ENCODE measurements around the gene ABHD5. TPM values are rescaled to one million over a fixed set of nuclear protein-coding genes. Genes with fewer than 3 reads are reported as not detected.

ABHD5 gene
- total and polyA plus RNA-seq, 2 of the 8 experiments (the other 6 are each of a cell fraction or from before 2014, with no cell fraction given) = 10.5 to 16.4 TPM

GRCh38 chr3:43765521-43765971, 74.8 kb downstream of the ABHD5 start:
- H3K36me3 ChIP-seq (ENCODE audit: control insufficient read depth in 2 of 4, insufficient read depth in 4 of 4, low read length in 3 of 4) = no peaks in the 10 kb centered on the region
- H3K14ac ChIP-seq (ENCODE audit: insufficient read length) = no peak overlapping the region
- H4K91ac ChIP-seq (replicated peaks; ENCODE audit: insufficient read length, low read length) = no peak overlapping the region
- no peak overlapping the region for H2BK20ac ChIP-seq (ENCODE audit: low read length)
- no peak overlapping the region for H3K56ac ChIP-seq (replicated peaks; ENCODE audit: insufficient read length, low read depth, low read length)
- H2BK15ac ChIP-seq (ENCODE audit: low read length) = no peak overlapping the region
- H3K18ac ChIP-seq (ENCODE audit: extremely low read depth, low read length) = no peak overlapping the region
- H4K20me1 ChIP-seq (replicated peaks in 1 of 2; ENCODE audit: control insufficient read depth in 1 of 2, insufficient read depth in 2 of 2, low read length in 2 of 2) = no peaks in the 10 kb centered on the region
- POLR2A ChIA-PET (ENCODE audit: partially characterized antibody) = no interaction called here
- peaks cover 0 to 7% (median 2%) of the 10 kb centered on the region in 4 experiments; a peak in 1 of 7 replicates for H3K4me1 ChIP-seq (replicated peaks in 1 of 4; ENCODE audit: control insufficient read depth in 3 of 4, insufficient read depth in 4 of 4, low read length in 3 of 4)
- no peaks in the 10 kb centered on the region; the same call in 1 of the 2 replicates for H3K23me2 ChIP-seq (ENCODE audit: low read depth, low read length)
- no peaks in the 10 kb centered on the region for H3K27me3 ChIP-seq (replicated peaks in 1 of 4; ENCODE audit: control insufficient read depth in 3 of 4, extremely low read depth in 1 of 4, insufficient read depth in 3 of 4, low read length in 3 of 4)
- no peak overlapping the region for H3K23ac ChIP-seq (ENCODE audit: insufficient read length)
- H4K8ac ChIP-seq (ENCODE audit: extremely low read depth, insufficient read depth, low read length) = no peak overlapping the region
- no peak overlapping the region for H2BK120ac ChIP-seq (replicated peaks; ENCODE audit: low read depth, low read length)
- H2BK5ac ChIP-seq (ENCODE audit: low read depth, low read length) = no peak overlapping the region
- H3K79me2 ChIP-seq (ENCODE audit: control insufficient read depth in 1 of 2, insufficient read depth in 2 of 2, low read length in 2 of 2) = no peaks in the 10 kb centered on the region
- no peaks in the 10 kb centered on the region for H3K9me3 ChIP-seq (ENCODE audit: insufficient read depth in 2 of 2, low read depth in 1 of 2, low read length in 1 of 2)
- no peak overlapping the region for H3K9ac ChIP-seq (replicated peaks in 1 of 4; ENCODE audit: extremely low read depth in 1 of 4, low read depth in 3 of 4, low read length in 3 of 4)
- H4K5ac ChIP-seq (ENCODE audit: insufficient read length, low read depth, low read length) = no peak overlapping the region
- CTCF ChIA-PET (ENCODE audit: partially characterized antibody) = interaction anchor here (0.8 to 1.8 kb wide), 7 partner anchors 9 to 349 kb away, joined by 3 to 6 read pairs (median 3); no protein-coding TSS in a partner anchor
- no peak overlapping the region for H3K4me2 ChIP-seq (ENCODE audit: insufficient read depth in 1 of 2, low read depth in 2 of 2, low read length in 2 of 2)
- H3K79me1 ChIP-seq (ENCODE audit: low read depth, low read length) = no peaks in the 10 kb centered on the region
- no peak overlapping the region for H3K27ac ChIP-seq (ENCODE audit: low read depth, low read length)
- no peak overlapping the region for H2BK12ac ChIP-seq (ENCODE audit: low read depth, low read length)
- H3K4ac ChIP-seq (replicated peaks; ENCODE audit: insufficient read length, low read depth, low read length) = no peak overlapping the region
- 87% methylated on average over 4 of the region's 4 CpGs; no CpG with 5 or more reads in 1 of the 2 experiments for WGBS, 2 experiments (ENCODE audit: extremely low coverage in 1 of 2, insufficient coverage in 1 of 2, insufficient read length in 1 of 2, insufficient replicate concordance in 2 of 2, low coverage in 1 of 2, low lambda C conversion rate in 2 of 2, missing lambda C conversion rate in 1 of 2)
- no peak overlapping the region for H2AK5ac ChIP-seq (ENCODE audit: low read depth, low read length)
- DNase-seq (ENCODE audit: low read depth in 1 of 2, low spot score in 2 of 2) = no peak
- no peak for FAIRE-seq
- no peak overlapping the region for H2AFZ ChIP-seq (ENCODE audit: low read length)
- H3K4me3 ChIP-seq (ENCODE audit: extremely low read depth in 1 of 4, insufficient read depth in 2 of 4, low read depth in 3 of 4, low read length in 4 of 4) = no peak overlapping the region
- TF ChIP-seq SIRT6 (IDR thresholded peaks at IDR 0.05; ENCODE audit: low read length) (no peak), TEAD4 (IDR thresholded peaks at IDR 0.05; ENCODE audit: low read depth, low read length) (no peak), CHD2 (IDR thresholded peaks at IDR 0.05; ENCODE audit: low read length) (no peak), YY1 (IDR thresholded peaks at IDR 0.05; ENCODE audit: low read depth, low read length) (no peak), RFX5 (IDR thresholded peaks at IDR 0.05; ENCODE audit: borderline replicate concordance, low read depth, low read length) (no peak), RAD21 (IDR thresholded peaks at IDR 0.05 in 1 of 2, conservative IDR thresholded peaks at IDR 0.05 in 1 of 2; ENCODE audit: low read depth in 2 of 2, low read length in 2 of 2) (no peak), GABPA (IDR thresholded peaks at IDR 0.05; ENCODE audit: borderline replicate concordance, insufficient read depth, low read length) (no peak), KDM5A (IDR thresholded peaks at IDR 0.05; ENCODE audit: low read length) (no peak), CREB1 (IDR thresholded peaks at IDR 0.05) (no peak), GTF2F1 (IDR thresholded peaks at IDR 0.05; ENCODE audit: borderline replicate concordance, low read depth, low read length) (no peak), SRF (IDR thresholded peaks at IDR 0.05; ENCODE audit: low read depth, low read length) (no peak), SAP30 (IDR thresholded peaks at IDR 0.05; ENCODE audit: insufficient read depth, insufficient replicate concordance, low read length) (no peak), BRCA1 (IDR thresholded peaks at IDR 0.05; ENCODE audit: low read depth, low read length) (no peak)
- TF ChIP-seq, protein P1, sequence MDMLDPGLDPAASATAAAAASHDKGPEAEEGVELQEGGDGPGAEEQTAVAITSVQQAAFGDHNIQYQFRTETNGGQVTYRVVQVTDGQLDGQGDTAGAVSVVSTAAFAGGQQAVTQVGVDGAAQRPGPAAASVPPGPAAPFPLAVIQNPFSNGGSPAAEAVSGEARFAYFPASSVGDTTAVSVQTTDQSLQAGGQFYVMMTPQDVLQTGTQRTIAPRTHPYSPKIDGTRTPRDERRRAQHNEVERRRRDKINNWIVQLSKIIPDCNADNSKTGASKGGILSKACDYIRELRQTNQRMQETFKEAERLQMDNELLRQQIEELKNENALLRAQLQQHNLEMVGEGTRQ (IDR thresholded peaks at IDR 0.05; ENCODE audit: low read length) = no peak
